Right renal cortex interstitium (tissue), 3 donors: ENCODE measurements around the gene SPRR4. TPM values are rescaled to one million over a fixed set of nuclear protein-coding genes. Genes with fewer than 3 reads are reported as not detected.

Experiments used
- DNase-seq, 3 donors: peaks; one replicate each; pipeline ENCODE4 v3.0.0-alpha.2; 2013; ENCODE audit warnings: low read depth in 3 of 3, low spot score in 2 of 3
- polyA plus RNA-seq, 3 donors: library from polyadenylated mRNA; unstranded; fragments of 120-200 nt; gene quantifications; one replicate each; pipeline ENCODE4 v1.2.1, GENCODE V29; 2013; ENCODE audit not compliant: insufficient read length in 3 of 3

Gene SPRR4
- polyA plus RNA-seq, 3 donors = not detected

DNA sequence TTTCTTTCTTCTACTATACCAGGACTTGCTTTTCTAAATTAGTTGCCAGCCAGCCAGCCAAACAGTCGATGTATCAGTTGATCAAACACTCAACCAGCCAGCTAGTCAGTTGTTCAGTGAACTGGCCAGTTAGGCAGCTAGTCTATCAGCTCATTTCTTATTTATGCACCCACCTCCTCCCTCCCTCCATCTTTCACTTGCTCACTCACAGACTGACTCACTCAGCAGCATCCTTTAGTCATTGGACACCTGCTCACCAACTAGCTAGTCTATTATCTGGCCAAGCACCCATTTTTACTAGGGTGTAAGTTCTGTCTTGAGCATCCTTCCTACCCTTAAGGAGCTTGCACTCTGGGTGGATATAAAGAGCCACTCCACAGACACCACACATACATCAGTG is 5.9 kb upstream of the SPRR4 start:
- DNase-seq = no peak

DNA sequence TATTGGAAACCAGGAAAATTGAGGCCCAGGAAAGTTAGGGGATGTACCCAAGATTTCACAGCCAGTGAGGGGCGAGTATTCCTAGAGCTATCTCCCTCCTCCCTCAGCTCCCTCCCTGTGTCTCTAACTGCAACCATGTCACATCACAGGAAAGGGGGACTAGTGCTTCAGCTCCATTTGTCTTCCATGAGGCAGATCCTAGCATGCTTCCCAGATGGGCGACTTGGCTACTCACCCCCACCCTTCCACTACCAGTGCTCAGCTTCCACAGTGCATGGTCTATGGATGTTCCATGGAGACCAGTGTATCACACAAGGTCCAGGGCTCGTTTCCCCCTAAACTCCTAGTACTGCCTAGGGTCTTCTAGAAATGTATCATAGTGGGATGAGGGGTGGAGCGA is 4.6 kb upstream of the SPRR4 start:
- no peak for DNase-seq

- no peak for DNase-seq
These were observed 3.2 kb upstream of the SPRR4 start for GRCh38 chr1:152967201-152967600.

GRCh38 chr1:152968248-152968647 is 2.2 kb upstream of the SPRR4 start:
- no peak for DNase-seq

DNA sequence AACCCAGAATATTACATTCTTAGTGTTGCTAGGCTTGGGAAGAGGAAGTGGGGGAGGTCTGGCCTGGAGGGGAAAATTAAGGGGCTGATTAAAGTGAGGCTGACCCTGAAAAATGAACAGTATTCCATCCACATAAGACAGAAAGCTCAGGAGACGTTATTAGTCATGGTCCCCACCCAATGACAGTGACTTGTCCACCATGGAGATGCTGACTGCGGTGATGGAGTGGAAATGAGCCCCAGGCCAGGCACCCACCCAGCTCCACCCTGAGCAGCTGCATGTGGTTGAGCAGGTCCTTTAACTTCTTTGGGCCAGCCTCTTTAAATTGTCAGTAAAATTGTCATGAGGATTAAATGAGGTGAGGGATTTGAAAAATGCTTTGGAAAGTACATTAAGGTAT is 1.4 kb upstream of the SPRR4 start:
- DNase-seq = no peak

GRCh38 chr1:152972196-152972886 is 1.9 kb downstream of the SPRR4 start:
- DNase-seq = no peak

DNA sequence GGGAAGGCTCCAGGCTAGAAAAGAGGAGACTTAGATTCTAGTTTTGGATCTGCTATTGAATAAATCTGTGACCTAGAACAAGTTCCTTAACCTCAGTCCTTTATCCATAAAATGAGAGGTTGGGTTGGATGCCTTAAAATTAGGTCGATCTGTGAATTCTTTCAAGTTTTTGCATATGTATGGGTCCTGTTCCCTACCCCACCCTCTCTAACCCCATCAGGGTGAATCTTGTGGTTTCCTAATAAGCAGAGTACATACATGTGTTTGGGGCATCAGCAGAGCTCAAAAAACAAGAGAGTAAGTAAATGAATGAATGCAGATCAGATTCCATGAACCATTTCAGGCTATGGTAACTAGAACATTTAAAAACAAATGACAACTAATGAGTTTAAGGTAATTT is 6.2 kb downstream of the SPRR4 start:
- DNase-seq = no peak

DNA sequence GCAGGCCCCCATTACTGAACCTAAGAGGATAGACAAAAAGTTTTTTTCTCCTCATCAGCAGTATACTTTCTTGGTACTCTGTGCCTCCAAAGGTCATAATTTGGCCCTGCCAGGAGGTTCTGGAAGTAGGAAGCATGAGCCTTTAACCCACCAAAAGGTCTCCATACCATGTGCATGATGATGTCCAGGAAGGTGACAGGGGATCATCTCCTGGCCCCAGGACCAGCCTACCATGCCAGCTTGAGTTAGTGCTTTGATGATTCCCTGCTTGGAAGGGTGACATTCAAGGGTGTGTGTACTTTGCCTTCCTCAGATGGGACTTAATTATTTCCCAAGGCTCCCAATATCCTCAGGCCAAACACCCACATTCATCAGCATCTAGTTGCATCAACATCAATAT is 7.2 kb downstream of the SPRR4 start:
- no peak for DNase-seq

DNA sequence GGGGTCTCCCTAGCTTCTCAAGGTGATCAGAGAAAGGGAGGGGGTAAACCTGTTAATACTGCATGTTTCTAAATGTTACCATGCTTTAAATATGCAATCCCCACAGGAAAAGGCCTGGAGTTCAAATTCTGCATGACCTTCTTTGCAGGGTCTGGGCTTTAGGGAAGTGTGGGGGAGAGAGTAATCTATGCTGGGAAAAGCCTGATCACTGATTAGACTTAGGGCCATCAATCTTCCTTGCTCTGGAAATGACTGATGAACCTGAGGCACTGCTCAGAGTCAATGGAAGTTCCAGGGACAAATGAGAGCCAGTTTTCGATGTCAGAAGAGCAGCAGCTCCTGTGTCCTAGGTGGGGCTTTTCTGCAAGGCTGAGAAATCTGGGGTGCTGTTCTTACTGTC is 10.2 kb downstream of the SPRR4 start:
- no peak for DNase-seq

DNA sequence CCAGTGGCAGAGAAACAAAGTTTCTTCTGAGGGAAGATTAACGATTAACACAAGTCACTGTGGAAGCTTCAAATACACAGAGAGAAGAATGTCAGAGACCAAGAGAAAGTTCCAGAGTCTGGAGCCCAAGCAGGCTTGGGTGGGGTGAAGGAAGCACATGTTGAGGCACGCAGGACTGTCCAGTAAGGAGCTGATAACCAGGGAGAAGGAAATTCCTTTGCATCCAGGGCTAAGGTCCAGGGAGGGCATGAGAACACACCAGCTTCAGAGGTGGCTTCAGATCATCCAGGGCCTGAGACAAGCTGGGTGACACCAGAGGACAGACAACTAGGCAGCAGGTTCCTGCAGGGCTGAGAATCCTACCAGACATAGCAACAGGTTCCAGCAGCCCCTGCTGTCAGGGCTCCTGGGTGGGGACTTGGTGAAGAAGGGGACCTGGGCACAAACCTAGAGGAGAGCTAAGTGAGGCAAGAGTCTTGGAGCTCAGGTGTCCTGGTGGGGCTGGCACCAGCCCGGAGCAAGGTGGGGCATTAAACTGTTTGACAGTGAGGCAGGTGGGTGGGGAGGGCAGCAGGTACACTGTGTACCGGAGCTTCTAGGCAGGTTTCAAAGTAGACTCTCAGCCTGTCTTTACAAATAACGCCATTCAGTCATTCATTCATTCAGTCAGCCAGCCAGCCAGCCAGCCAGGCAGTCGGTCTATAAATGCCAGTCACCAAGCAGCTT is 10.9 kb downstream of the SPRR4 start:
- no peak for DNase-seq

DNA sequence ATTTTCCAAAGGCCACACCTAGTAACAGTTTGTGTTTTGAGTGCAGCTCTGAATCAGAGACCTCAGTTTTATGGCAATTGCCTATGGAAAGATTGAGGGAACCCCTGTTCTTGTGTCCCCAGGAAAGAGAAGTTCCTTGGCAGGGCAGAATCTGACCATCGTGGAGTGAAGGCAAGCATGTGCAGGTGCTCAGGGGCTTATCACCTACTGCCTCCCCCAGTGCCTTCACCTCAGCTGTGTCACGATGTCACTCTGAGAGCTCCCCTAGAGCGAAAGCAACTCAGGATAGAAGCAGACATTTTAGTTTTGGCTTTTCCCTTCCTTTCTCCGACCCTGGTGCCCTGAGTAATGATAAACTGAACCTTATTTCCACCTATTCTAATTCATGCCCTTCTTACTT is 11.6 kb downstream of the SPRR4 start:
- no peak for DNase-seq

DNA sequence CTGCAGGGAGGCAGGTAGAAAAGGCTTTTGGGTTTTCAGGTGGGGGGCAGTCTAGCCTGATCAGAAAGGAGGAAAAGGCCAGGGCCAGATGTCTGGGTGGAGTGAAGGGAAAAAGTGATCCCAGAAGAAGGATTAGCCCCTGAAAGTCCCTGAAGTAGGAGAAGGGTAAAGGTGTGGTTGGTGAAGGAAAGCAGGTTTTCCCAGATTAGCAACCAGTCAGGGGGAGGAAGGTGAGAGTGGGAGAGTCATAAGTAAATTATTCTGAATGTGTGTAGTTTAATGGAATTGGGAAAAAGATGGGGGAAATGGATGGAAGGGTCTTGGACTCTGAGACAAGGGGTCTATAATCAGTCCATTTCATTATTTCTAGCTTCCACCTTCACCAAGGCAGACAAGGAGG is 12.8 kb downstream of the SPRR4 start:
- no peak for DNase-seq

DNA sequence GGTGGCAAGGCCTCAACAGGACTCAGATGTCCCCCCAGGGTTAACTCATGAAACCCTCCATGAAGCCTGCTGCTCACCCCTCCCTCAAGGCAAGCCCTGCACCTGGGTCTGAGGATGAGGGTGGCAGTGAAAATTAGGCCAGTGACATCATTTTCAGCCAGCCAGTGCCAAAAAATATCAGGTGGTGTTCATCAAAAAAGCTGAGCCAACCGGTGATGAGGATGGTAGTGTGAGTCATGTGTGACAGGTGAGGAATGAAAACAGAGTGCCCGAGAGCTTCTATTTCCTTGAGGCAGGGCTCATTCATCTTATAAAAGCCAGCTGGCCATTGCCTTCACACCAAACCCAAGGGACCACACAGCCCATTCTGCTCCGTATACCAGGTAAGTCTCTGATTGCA is 13.3 kb downstream of the SPRR4 start, which contains the start of gene SPRR1A:
SPRR1A (plus strand) TSS at position 339 of the 400 bp plus-strand sequence. CDS start 1,150 bp downstream, outside the sequence.
- DNase-seq = no peak

- no peak for DNase-seq
These were observed 16.1 kb downstream of the SPRR4 start for GRCh38 chr1:152986578-152986977.

DNA sequence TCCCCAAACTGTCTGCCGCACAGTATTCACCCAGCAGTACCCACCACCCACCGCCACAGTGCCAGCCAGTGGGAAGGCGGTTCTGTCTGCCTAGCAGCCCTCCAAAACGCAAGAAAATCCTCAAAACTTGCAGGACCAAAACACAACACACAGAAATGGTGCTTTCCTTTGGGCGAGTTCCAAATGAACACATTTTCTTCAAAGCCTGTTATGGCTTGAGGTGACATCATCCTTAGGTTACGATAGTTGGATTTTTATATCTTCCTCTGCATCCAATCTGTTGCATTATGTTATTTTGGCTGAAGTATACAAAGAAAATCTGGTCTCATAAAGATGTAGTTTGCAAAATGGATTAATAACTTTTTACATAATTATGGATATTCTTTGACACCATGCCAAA is 22.7 kb downstream of the SPRR4 start:
- no peak for DNase-seq

- no peak for DNase-seq
These were observed 25.4 kb downstream of the SPRR4 start for GRCh38 chr1:152995842-152996241.

DNA sequence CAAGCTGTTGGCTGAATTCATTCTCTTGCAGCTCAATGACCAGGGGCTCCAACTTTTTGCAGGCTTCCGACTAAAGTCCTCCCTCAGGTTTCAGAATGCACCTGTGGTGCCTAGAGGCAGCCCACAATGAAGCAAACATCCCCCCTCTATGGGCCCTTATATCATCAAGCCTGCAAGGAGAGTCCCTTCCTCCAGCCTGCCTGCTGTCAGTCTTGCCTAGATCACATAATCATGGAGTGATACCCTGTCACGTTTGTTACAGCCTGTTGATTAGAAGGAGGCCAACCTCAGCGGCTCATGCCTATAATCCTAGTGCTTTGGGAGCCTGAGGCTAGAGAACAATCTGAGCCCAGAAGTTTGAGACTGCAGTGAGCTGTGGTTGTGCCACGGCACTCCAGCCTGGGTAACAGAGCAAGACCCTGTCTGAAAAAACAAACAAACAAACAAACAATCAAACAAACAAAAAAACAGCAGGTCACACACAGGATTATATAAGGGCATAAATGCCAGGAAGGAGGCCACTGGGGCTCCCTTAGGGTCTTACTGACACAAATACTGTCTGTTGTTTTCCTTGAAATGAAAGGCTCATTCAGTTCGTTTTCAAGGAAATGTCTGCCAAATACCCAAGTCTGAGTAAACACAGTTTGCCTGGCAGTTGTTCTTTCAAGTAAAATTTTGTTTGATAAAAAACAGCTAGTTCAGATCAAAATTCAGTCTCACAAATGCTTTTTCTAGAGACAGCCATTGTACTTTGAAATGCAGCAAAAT is 26.4 kb downstream of the SPRR4 start:
- no peak for DNase-seq

- no peak for DNase-seq
These were observed 27.5 kb downstream of the SPRR4 start for GRCh38 chr1:152997901-152998300.

GRCh38 chr1:152998476-152998875 is 28.0 kb downstream of the SPRR4 start:
- no peak for DNase-seq

- no peak for DNase-seq
These were observed 29.4 kb downstream of the SPRR4 start for GRCh38 chr1:152999818-153000217.

- DNase-seq = no peak
These were observed 29.8 kb downstream of the SPRR4 start for GRCh38 chr1:153000294-153000693.

- DNase-seq = no peak
These were observed 30.9 kb downstream of the SPRR4 start, which contains the start of gene SPRR3 for GRCh38 chr1:153001382-153001781. SPRR3 (plus strand) TSS chr1:153001749; CDS start chr1:153003021, 1,272 bp downstream.
